ENCODE measurements around the gene GAD1.

- TF ChIP-seq EZH2phosphoT487 (IDR thresholded peaks at IDR 0.05; ENCODE audit: insufficient read depth, low read depth) (no peak), EZH2 (IDR thresholded peaks at IDR 0.05; ENCODE audit: insufficient read depth, poor library complexity, severe bottlenecking) (no peak)
Measured at GRCh38 chr2:170778900-170779299, 37.8 kb upstream of the GAD1 start.
